ENCODE results near the gene PPAT. TPM values are rescaled to one million over a fixed set of nuclear protein-coding genes. Genes with fewer than 3 reads are reported as not detected.

The PPAT gene
- total and polyA plus RNA-seq, 2 experiments from 2014 or later = 14.7 to 21.6 TPM

- peaks cover 11% of the 10 kb centered on the region for H3K4me1 ChIP-seq (ENCODE audit: low read depth)
- no peaks in the 10 kb centered on the region for H3K9me3 ChIP-seq (ENCODE audit: low read depth)
- peak; percentile 41 to 60 for DNase-seq (ENCODE audit: low read depth in 1 of 2, low spot score in 1 of 2)
- H3K27ac ChIP-seq = peak overlapping the region; percentile 4
- peak; percentile 73 for TF ChIP-seq CTCF (IDR thresholded peaks at IDR 0.05; ENCODE audit: low read depth, low read length)
- H3K27me3 ChIP-seq = no peaks in the 10 kb centered on the region
- no peak overlapping the region for H3K4me3 ChIP-seq
- no peaks in the 10 kb centered on the region for H3K36me3 ChIP-seq
Measured at GRCh38 chr4:56424697-56425514, 10.5 kb downstream of the PPAT start.

DNA sequence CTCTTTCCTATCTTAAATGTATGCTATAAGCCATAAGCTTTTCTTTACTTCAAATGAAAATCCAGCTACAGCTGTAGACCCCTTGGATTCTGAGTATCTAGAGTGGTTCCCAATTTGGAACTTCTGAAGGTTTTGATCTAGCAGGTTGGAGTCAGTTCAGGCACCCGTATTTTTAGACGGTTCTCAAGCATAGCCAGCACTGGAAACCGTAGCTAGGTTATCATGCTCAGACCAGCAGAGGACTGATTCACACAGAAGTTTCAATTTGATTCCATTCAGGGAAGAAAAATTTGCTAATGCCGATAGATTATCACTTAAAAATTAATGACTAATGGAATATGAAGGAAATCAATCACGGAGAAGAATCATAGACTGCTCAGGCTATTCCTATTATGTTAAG, 11.2 kb downstream of the PPAT start:
- TF ChIP-seq CTCF (IDR thresholded peaks at IDR 0.05; ENCODE audit: low read depth, low read length) = no peak
- no peaks in the 10 kb centered on the region for H3K36me3 ChIP-seq
- H3K27me3 ChIP-seq = no peaks in the 10 kb centered on the region

GRCh38 chr4:56417396-56417795, 18.0 kb downstream of the PPAT start:
- Histone ChIP-seq H3K36me3 (no peaks in the 10 kb centered on the region), H3K4me3 (no peak overlapping the region), H3K9me3 (ENCODE audit: low read depth) (no peaks in the 10 kb centered on the region), H3K27ac (no peak overlapping the region), H3K4me1 (ENCODE audit: low read depth) (no peaks in the 10 kb centered on the region), H3K27me3 (no peaks in the 10 kb centered on the region)
- TF ChIP-seq CTCF (IDR thresholded peaks at IDR 0.05; ENCODE audit: low read depth, low read length) = no peak
- DNase-seq (ENCODE audit: low read depth in 1 of 2, low spot score in 1 of 2) = no peak

More for the DNA sequence above, 11.2 kb downstream of the PPAT start:
- DNase-seq (ENCODE audit: low read depth in 1 of 2, low spot score in 1 of 2) = peak in 1 of 2 donors; percentile 23
- H3K9me3 ChIP-seq (ENCODE audit: low read depth) = no peaks in the 10 kb centered on the region
- peaks cover 11% of the 10 kb centered on the region for H3K4me1 ChIP-seq (ENCODE audit: low read depth)
- H3K27ac ChIP-seq = peak overlapping the region; percentile 4
- H3K4me3 ChIP-seq = no peak overlapping the region

DNA sequence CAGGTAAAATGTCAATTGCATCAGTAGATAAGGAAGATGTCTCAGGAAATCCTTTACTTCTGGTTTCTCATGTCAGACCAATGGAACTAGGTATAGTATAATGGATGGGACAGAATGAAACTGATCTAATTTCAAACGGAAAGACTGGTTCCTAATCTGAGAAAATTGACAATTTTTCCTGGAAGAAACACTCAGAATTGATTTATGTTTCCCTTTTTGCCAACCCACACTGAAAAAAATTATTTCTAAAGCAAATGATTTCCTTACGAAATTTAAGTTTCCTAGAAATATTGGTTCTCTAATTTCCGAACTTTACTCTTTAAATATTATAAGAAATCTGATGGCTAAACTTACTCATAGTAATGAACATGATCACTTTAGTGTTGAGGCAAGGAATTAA, 19.1 kb downstream of the PPAT start:
- DNase-seq (ENCODE audit: low read depth in 1 of 2, low spot score in 1 of 2) = no peak
- Histone ChIP-seq H3K36me3 (no peaks in the 10 kb centered on the region), H3K4me1 (ENCODE audit: low read depth) (no peaks in the 10 kb centered on the region), H3K27me3 (no peaks in the 10 kb centered on the region), H3K4me3 (no peak overlapping the region), H3K9me3 (ENCODE audit: low read depth) (no peaks in the 10 kb centered on the region), H3K27ac (no peak overlapping the region)
- TF ChIP-seq CTCF (IDR thresholded peaks at IDR 0.05; ENCODE audit: low read depth, low read length) = no peak

GRCh38 chr4:56414135-56414670, 21.2 kb downstream of the PPAT start:
- H3K36me3 ChIP-seq = no peaks in the 10 kb centered on the region
- no peak for TF ChIP-seq CTCF (IDR thresholded peaks at IDR 0.05; ENCODE audit: low read depth, low read length)
- peak in 1 of 2 donors; percentile 36 for DNase-seq (ENCODE audit: low read depth in 1 of 2, low spot score in 1 of 2)

More at GRCh38 chr4:56414135-56414670, 21.2 kb downstream of the PPAT start:
- Histone ChIP-seq H3K27me3 (no peaks in the 10 kb centered on the region), H3K4me1 (ENCODE audit: low read depth) (peaks cover 8% of the 10 kb centered on the region), H3K27ac (no peak overlapping the region), H3K9me3 (ENCODE audit: low read depth) (no peaks in the 10 kb centered on the region), H3K4me3 (no peak overlapping the region)
